EH (cell line): ENCODE results near the gene MRGPRG.

Experiments
- DNase-seq: peaks from one replicate; pipeline ENCODE4 v3.0.0-alpha.2; 2015; ENCODE audit warnings: low read depth

The MRGPRG gene

DNA sequence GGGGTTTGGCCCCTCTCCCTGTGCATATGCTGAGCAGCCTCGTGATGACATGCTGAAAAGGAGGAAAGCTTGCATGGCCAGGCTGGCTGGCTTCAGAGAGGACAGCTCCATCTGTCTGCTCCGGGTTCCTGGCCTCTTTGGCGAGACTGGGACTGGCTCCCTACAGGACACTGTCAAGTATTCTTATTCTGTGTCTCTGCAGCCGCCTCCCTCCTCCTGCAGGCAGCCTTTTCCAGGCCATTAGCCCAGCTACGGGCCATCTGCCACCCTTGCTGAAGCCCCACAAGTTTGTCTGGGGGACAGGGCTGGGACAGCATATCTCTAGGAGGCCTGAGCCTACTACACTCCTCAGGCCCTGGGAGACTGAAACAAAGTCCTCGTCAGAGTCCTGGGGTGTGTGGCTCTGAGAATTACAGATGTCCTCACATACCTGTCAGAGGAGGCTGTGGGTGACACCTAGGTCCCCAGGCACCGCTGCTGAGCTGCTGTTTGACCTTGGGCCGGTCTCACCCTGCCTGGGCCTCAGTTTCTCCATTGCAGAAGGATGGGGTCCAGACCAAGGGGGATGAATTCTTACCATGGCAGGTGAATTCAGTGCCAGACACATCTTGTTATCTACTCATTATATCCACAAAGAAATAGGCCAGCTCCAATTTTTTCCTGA lies 11.0 kb downstream of the MRGPRG start:
- no peak for DNase-seq

DNA sequence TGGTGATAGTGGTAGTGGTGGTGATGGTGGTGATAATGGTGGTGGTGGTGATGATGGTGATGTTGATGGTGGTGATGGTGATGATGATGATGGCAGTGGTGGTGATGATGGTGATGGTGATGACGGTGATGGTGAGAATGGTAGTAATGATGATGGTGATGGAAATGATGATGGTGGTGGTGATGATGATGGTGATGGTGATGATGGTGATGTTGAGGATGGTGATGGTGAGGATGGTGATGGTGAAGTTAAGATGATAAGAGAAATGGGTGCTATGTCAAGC lies 11.8 kb downstream of the MRGPRG start:
- DNase-seq, result no peak

DNA sequence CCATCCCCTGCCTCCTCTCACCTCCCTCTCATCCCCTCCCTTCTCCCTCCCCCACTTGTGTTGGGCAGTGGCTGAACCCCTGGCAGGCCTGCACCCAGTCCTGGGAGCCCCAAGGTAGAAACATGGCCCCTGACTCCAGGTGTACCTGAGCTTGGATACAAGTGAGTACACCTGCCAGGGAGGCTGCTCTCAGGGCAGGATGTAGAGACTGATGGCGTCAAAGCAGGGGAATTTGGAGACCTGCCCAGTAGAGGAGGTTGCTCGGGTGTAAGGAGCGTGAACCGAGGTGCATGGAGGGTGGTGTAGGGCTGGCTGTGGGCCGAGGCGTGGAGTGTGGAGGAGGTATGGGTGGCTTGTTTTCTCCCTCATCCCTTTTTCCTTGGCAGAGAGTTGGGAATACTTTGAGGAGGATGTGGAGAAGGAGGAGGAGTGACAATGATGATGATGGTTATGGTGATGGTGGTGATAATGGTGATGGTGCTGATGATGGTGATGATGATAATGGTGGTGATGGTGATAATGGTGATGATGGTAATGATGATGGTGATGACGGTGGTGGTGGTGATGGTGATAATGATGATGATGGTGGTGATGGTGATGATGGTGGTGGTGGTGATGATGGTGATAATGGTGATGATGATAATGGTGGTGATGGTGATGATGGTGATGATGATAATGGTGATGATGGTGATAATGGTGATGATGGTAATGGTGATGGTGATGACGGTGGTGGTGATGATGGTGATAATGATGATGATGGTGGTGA lies 12.3 kb downstream of the MRGPRG start:
- no peak for DNase-seq

DNA sequence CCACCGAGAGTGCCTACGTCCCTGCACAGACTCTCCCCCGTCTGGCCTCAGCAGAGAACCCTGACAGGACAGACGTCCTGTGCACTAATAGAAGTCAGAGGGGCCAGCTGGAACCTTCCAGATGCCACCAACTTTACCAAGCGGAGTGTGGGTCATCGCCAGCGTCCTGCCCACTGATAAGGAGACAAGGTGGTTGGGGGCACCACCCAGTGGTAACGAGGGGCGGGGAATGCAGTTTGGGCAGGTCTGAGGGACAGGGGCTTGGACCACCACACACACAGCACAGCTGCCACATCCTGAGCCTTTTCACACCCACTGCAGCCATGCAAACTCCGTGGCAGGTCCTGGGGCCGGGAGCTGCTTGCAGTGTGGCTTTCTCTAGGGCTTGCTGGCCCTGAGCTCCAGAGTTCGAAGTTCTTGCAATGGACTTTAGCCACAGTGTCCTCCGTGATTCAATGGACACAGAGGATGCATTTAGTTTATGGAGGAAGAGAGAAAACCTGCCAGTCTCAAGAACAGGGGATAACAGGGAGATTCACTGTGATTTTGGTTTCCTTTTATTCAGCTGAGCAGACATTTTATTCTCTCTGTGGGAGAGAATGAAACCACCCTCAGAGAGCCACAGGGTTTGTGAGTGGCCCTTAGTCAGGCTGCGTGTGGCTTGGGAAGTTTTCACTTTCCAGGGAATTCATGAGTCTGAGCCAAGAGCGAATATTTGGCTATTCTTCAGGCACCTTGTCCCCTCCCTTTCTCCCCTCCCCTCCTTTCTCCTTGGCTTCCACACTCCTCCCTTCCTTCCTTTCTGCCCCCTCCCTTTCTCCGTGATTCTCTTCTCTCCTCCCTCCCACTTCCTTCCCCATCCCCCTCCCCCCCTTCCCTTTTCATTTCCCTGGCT lies 13.1 kb downstream of the MRGPRG start:
- DNase-seq, result peak; percentile 30

DNA sequence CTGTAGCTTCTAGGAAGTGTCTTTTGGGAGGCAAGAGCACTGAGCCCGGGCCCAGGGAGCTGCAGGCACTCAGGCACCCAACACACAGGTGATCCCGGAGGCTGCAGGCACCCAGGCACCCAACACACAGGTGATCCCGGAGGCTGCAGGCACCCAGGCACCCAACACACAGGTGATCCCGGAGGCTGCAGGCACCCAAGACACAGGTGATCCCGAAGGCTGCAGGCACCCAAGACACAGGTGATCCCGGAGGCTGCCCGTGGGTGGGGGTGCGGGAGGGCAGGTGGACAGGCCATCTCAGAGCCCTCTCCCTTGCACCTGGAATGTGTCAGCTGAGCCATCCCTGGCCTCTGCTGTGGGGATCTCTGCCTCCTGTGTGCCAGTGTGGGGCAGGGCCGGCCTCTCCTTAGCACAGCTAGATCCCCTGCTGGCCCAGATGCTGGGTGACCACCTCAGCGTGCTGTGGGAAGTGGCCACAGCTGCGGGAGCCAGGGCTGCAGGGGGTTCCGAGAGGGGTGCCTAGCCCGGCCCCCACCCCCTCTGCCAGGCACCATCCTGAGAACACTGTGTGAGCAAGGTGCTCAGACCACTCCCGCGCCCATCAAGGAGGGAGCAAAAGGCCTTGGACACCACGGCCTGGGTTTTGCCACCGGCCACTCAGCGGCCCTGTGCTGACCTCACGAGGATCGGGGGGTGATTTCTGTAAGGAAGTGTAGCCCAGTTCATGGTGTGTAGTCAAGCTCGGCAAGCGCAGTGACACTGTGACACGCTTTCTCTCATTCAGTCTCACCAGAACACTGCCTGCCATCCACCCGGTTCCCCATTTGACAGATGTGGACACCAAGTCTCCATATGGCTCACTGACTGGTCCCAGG lies 14.2 kb downstream of the MRGPRG start:
- DNase-seq, result no peak

DNA sequence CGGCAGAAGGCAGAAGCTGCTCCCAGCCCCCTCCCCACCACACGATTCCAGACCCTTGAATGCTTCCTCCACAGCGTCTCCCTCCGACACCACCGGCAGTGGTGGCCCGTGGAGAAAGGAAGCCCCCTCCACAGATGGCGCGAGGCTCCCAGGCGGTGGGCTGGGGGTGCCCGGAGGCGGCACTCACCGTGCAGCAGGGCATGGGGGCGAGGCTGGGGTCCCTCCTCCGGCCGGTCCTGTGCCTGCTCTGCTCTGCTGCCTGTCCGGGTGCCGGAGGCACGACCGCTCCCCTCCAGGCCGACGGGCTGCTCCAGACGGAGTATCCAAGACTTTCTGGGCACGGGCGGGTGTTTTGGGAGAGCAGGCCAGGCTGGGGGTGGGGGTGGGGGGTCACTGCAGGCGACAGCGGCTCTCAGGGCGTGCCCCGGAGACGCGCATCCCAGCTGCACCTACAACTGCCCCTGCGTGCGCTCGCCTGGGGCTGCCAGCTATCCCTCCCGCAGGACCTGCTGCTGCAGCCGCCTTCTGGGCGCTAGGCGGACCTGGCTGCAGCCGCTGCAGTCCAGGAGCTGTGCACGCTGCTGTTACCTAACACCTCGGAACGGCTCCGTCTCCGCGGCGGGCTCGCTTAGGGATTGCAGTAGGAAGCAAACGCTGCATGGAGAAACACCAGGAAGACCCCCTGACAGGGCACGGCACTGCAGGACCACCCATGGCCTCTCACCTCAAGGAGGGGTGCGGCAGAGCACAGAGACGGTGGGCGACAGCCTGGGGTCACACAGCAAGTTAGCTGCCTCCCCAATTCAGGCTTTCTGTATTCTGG lies 15.2 kb downstream of the MRGPRG start:
- no peak for DNase-seq

DNA sequence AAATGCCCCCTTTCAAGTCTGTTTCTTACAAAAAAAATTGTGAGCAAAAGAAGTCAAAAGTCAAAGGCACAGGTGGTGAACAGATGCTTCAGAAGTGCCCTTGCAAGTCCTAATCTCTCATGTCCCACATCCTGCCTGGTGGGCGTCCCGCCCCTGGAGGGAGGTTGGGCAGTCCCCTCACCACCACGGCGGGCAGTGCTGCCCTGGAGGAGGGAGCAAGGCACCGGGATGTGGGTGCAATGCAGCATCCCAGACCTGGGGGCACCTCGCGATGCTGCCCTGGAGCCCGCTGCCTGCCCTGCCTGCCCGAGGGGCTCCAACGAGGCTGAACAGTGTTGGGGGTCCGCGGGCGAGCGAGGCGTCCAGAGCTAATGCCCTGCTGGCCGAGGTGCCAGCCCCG lies 15.9 kb downstream of the MRGPRG start:
- no peak for DNase-seq

DNA sequence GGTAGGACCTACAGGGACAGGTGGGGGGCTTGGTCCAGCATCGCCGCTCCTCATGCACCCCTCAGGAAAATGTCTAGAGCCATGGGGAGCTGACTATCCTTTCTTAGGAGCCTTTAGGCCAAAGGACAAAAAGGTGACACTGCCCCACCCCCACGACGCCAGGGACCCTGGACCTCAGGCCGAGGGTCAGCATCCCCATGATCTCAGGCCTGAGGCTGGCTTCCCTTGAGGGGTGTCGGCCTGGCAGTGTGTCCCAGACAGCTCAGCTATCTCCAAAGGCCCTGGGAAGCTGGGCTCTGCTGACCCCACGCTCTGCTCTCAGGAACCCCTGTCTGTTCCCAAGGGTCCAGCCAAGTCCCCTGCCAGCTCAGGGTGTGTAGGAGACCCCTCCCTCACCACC lies 16.3 kb downstream of the MRGPRG start:
- DNase-seq, result no peak

DNA sequence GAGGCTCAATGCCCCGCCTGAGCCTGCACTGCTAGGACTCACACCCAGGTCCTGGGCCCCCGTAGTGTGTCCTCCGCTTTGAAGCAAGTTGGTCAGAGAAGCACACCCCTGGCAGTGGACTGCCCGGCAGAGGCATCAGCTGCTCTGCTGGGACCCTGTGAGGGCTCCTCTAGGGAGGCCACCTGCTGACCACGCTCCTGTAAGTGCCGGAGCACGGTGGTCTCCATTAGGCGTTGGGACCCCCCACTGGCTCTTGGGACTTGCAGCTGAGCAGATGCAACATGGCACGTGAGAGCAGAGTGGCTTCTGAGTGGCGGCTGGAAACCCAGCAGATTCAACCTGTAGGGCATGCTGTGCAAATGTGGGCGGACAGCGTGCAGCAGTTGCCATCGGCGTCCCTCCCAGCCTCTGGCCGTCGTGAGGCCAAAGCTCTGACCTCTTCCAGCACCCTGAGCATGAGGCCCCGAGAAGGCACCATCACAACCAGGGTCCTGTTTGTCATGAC lies 16.9 kb downstream of the MRGPRG start:
- no peak for DNase-seq

DNA sequence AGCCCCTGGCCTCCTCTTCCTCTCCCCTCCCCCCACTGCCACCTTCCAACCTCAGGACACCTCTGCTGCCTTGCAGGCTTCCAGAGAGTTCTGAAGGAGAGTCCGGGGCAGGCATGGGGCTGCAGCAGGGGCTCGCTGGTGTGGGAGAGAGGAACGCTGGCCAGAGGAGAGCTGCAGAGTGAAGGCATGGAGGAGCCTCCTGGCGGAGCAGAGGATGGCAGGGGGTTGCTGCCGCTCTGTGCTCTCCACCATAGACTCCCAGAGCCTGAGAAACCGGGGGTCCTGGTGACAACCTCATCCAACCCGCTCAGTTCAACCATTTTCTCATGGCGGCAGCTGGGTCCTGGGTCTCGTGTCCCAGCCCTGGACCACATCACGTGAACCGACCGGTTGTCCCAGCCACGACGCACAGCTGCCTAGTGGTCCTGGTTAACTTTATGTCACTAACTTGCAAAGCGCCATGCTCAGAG lies 17.5 kb downstream of the MRGPRG start:
- DNase-seq, result no peak

DNA sequence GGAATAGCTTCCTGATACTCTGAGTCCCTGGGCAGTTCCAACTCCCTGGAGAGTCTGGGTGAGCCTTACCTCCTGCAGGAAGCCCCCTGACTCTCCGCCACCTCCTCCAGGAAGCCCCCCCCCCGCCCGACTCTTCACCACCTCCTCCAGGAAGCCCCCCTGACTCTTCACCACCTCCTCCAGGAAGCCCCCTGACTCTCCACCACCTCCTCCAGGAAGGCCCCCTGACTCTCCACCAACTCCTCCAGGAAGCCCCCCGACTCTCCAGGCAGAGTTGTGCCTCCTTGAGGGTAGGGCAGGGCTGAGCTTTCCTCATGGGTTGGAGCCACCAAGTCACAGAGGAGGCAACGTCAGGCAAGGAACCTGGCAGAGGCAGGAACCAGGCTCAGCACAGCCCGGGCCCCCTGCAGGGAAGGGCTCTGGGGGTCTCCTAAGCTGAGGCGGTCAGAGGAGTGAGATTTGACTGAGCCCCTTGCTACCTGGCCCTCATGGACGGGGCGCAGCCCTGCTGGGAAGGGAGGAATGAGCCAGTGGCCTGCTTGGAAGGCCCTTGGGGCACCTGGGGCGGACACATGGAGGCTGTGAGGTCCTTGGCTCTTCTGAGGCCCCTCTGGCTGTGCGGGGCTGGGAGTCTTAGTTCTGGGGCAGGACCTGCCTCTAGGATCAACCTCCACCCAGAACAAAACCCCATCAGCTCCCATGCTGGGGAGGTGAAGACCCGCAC lies 18.1 kb downstream of the MRGPRG start:
- no peak for DNase-seq

DNA sequence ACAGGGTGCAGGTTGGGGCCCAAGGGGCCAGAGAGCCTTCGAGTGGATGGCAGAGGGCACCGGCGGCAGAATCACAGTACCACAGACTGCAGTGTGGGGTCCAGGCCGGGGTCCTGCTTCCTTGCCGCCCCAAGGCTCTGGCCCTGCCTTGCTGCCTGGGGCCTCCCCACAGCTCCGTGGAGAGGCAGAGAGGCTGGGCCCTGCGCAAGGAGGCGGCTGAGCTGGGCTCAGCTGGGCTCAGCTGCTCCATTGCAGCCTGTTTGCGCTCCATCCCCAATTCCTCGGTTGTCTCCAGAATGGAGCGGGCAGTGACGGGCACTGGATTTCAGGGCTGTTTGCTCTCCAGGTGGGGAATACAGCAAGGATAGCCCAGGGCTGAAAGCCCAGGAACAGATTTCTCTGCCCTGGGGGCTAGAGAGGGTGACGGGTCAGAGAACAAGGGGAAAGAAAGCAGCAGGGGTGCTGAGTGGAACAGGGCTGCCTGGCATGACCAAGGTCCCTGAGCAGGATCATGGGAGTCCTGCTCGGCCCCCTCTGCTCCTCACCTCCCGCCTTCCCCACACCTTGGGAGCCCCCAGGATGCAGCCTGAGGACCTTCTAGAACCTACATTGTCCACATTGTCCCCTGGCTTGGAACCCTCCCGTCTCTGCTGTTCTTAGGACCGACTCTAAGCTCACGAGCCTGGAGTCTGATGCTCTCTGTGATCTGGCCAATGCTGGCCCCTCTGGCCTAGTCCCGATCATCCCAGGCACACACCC lies 18.9 kb downstream of the MRGPRG start:
- DNase-seq, result no peak

DNA sequence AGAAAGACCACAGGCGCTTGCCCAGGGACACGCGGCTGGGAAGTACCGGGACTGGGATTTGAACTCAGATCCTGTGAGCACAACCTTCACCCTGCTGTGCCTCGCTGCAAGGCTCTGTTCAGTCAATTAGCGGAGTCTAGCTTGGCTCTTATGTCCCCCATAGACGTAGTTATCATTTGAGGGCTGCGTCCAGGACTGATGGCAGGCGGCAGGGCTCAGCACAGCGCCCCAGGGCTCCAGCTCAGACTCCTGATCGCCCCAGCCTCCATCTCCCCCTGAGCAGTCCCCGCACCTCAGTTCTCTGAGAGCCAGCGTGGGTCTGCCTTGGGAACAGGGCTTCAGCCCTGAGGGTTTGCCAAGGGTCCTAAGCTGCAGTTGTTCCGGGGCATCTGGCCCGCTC lies 19.8 kb downstream of the MRGPRG start:
- DNase-seq, result no peak

DNA sequence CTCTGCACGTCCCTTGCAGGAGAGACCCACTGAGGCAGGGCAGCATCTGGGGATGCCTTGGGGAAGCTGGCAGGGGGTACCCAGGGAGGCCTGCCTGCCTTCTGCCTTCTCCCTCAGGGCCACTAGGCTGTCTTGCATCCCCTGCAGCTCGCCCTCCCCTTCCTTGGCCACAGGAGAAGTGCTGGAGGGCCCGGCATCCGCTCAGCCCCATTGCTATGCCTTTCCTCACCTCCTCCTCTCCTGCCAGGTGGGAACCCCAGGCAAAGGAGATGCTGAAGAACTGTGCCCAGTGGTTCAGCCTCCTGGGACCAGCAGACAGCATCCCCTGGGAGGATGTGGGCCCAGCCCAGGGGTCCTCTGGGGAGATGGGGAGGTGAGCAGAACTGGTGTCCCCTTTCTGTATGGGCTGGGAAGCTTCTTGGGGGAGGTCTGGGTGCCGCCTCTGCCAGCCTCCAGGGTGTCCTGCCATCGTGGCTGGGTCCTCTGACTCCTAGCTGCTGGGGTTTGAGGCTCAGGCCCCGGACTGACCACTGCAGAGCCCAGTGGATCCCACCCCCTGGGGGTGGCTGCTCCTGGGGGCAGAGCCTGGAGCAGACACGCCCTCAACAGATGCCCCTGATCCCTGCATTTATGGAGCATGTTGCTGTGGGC lies 20.6 kb downstream of the MRGPRG start:
- no peak for DNase-seq

DNA sequence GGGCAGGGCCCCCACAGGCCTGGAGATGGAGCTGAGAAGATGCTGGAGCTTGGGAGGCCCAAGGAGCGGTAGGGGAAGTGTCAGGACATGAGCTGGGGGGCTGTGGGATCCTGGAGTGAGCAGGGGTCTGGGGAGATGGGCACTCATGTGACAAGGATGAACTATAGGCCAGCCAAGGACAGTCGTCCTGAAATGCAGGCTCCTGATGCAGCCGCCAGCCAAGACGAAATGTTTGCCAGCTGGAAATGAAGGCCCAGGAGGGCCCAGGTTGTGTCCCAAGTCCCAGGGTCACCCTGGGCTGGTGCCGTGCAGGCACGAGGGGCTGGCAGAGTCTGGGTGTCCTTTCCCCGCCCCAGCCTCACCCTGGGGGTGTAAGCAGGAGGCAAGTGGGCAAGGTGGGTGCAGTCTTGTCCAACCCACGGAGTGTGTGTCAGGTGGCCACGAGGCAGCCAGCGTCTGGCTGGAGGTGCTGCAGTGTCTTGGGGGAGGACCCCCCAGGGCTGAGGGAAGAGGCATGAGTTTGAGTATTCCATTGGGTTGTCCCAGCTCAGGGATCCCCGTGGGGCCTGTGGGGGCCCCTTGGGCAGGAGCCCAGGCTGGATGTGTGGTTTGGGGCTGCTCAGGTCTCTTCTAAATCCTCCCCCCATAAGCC lies 21.4 kb downstream of the MRGPRG start:
- no peak for DNase-seq

DNA sequence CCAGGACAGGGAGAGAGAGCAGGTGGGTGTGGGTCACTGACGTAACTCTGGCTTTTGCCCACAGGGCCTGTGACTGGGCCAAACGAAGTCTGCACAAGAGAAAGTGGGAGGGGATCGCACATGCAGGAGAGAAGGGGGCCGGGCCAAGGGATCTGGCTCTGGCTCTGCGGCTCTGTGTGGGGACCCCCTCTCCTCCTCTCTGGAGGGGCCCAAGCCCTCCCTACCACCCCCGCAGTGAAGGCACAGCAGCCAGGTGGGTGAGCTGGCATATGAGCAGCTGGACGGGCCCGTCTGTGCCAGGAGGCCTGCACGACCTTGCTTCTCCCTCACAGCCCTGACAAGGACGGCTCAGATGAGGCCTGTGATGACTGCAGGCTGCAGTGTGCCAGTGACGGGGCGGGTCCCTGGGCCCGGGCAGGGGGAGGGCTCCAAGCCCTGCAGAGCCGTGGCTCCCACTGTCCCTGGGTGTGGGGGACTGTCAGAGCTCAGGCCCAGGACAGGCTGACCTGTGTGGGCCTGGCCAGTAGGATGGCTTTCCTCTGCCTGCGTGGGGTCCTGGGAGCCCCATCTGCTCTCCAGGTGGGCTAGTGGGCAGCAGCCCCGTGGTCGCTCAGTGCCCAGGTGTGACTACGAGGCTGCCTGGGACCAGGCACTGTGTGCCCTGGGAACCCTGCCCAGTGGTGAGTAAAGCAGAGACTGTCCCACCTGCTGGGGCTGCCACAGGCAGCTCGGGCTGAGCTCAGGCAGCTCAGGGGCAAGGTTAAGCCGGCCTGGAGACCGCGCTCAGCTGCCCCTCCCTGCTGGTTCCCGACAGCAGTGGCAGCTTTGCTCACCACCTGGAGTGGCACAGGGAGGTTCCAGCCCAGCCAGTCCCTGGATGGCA lies 22.2 kb downstream of the MRGPRG start:
- DNase-seq, result no peak
